Measurements from ENCODE around the gene ZZZ3. TPM values are rescaled to one million over a fixed set of nuclear protein-coding genes. Genes with fewer than 3 reads are reported as not detected.

Gene ZZZ3
- total and polyA plus RNA-seq, 2 experiments from 2014 or later, result 31.2 to 71.9 TPM

GRCh38 chr1:77642941-77643340 is 39.5 kb downstream of the ZZZ3 start:
- no peak overlapping the region for H2AFZ ChIP-seq
- 95% methylated on average over 3 of the region's 3 CpGs for WGBS (ENCODE audit: low lambda C conversion rate, missing lambda C conversion rate)
- H4K20me1 ChIP-seq (ENCODE audit: insufficient read depth, poor library complexity, severe bottlenecking), result peaks cover 20% of the 10 kb centered on the region
- no peaks in the 10 kb centered on the region for H3K4me1 ChIP-seq (ENCODE audit: insufficient read depth)
- H3K4me2 ChIP-seq, result no peak overlapping the region
- no peaks in the 10 kb centered on the region for H3K9me3 ChIP-seq (ENCODE audit: low read depth)
- H3K9me2 ChIP-seq (replicated peaks; ENCODE audit: insufficient read depth), result no peaks in the 10 kb centered on the region
- H3K27ac ChIP-seq, result no peak overlapping the region
- H3K27me3 ChIP-seq, result no peaks in the 10 kb centered on the region
- H3K79me2 ChIP-seq, result peaks cover 94% of the 10 kb centered on the region
- TF ChIP-seq EZH2phosphoT487 (IDR thresholded peaks at IDR 0.05; ENCODE audit: low read depth, severe bottlenecking, unreplicated experiment) (no peak), EZH2 (IDR thresholded peaks at IDR 0.05; ENCODE audit: borderline replicate concordance) (no peak), CTCF (IDR thresholded peaks at IDR 0.05; ENCODE audit: poor library complexity) (no peak)
- no peaks in the 10 kb centered on the region for H3K36me3 ChIP-seq (replicated peaks; ENCODE audit: insufficient read depth, low read depth)
- no peak for DNase-seq (ENCODE audit: low spot score)
- H3K4me3 ChIP-seq, result no peak overlapping the region

GRCh38 chr1:77642196-77642595 is 40.3 kb downstream of the ZZZ3 start:
- DNase-seq (ENCODE audit: low spot score), result no peak
- no peaks in the 10 kb centered on the region for H3K9me3 ChIP-seq (ENCODE audit: low read depth)
- no peaks in the 10 kb centered on the region for H3K4me1 ChIP-seq (ENCODE audit: insufficient read depth)
- no peaks in the 10 kb centered on the region for H3K36me3 ChIP-seq (replicated peaks; ENCODE audit: insufficient read depth, low read depth)
- peaks cover 20% of the 10 kb centered on the region for H4K20me1 ChIP-seq (ENCODE audit: insufficient read depth, poor library complexity, severe bottlenecking)
- no peaks in the 10 kb centered on the region for H3K9me2 ChIP-seq (replicated peaks; ENCODE audit: insufficient read depth)
- TF ChIP-seq CTCF (IDR thresholded peaks at IDR 0.05; ENCODE audit: poor library complexity) (no peak), EZH2 (IDR thresholded peaks at IDR 0.05; ENCODE audit: borderline replicate concordance) (no peak), EZH2phosphoT487 (IDR thresholded peaks at IDR 0.05; ENCODE audit: low read depth, severe bottlenecking, unreplicated experiment) (no peak)
- H3K79me2 ChIP-seq, result peaks cover 87% of the 10 kb centered on the region
- H3K27ac ChIP-seq, result no peak overlapping the region
- no peak overlapping the region for H3K4me3 ChIP-seq
- H3K27me3 ChIP-seq, result no peaks in the 10 kb centered on the region
- no peak overlapping the region for H3K4me2 ChIP-seq
- WGBS (ENCODE audit: low lambda C conversion rate, missing lambda C conversion rate), result 84% methylated on average over 5 of the region's 5 CpGs
- H2AFZ ChIP-seq, result no peak overlapping the region

- Histone ChIP-seq H3K36me3 (replicated peaks; ENCODE audit: insufficient read depth, low read depth) (no peaks in the 10 kb centered on the region), H3K4me3 (no peak overlapping the region), H3K9me3 (ENCODE audit: low read depth) (no peaks in the 10 kb centered on the region), H4K20me1 (ENCODE audit: insufficient read depth, poor library complexity, severe bottlenecking) (peaks cover 10% of the 10 kb centered on the region), H3K27me3 (no peaks in the 10 kb centered on the region), H3K79me2 (peaks cover 66% of the 10 kb centered on the region), H3K4me1 (ENCODE audit: insufficient read depth) (no peaks in the 10 kb centered on the region), H3K4me2 (no peak overlapping the region), H2AFZ (no peak overlapping the region), H3K9me2 (replicated peaks; ENCODE audit: insufficient read depth) (no peaks in the 10 kb centered on the region), H3K27ac (no peak overlapping the region)
- WGBS (ENCODE audit: low lambda C conversion rate, missing lambda C conversion rate), result 97% methylated on average over 4 of the region's 4 CpGs
- no peak for TF ChIP-seq CTCF (IDR thresholded peaks at IDR 0.05; ENCODE audit: poor library complexity)
- TF ChIP-seq EZH2phosphoT487 (IDR thresholded peaks at IDR 0.05; ENCODE audit: low read depth, severe bottlenecking, unreplicated experiment), result no peak
- DNase-seq (ENCODE audit: low spot score), result no peak
These were observed 42.8 kb downstream of the ZZZ3 start for GRCh38 chr1:77639557-77640069.

- no peaks in the 10 kb centered on the region for H3K9me2 ChIP-seq (replicated peaks; ENCODE audit: insufficient read depth)
- WGBS (ENCODE audit: low lambda C conversion rate, missing lambda C conversion rate), result 84% methylated on average over 3 of the region's 3 CpGs
- H3K27me3 ChIP-seq, result no peaks in the 10 kb centered on the region
- no peak overlapping the region for H2AFZ ChIP-seq
- H3K9me3 ChIP-seq (ENCODE audit: low read depth), result no peaks in the 10 kb centered on the region
- no peaks in the 10 kb centered on the region for H3K36me3 ChIP-seq (replicated peaks; ENCODE audit: insufficient read depth, low read depth)
- no peak for DNase-seq (ENCODE audit: low spot score)
- peaks cover 9% of the 10 kb centered on the region for H4K20me1 ChIP-seq (ENCODE audit: insufficient read depth, poor library complexity, severe bottlenecking)
- TF ChIP-seq EZH2phosphoT487 (IDR thresholded peaks at IDR 0.05; ENCODE audit: low read depth, severe bottlenecking, unreplicated experiment), result no peak
- TF ChIP-seq EZH2 (IDR thresholded peaks at IDR 0.05; ENCODE audit: borderline replicate concordance), result no peak
- TF ChIP-seq CTCF (IDR thresholded peaks at IDR 0.05; ENCODE audit: poor library complexity), result no peak
- H3K4me1 ChIP-seq (ENCODE audit: insufficient read depth), result no peaks in the 10 kb centered on the region
- H3K4me3 ChIP-seq, result no peak overlapping the region
- no peak overlapping the region for H3K27ac ChIP-seq
- no peak overlapping the region for H3K4me2 ChIP-seq
- H3K79me2 ChIP-seq, result peaks cover 60% of the 10 kb centered on the region
These were observed 43.4 kb downstream of the ZZZ3 start for GRCh38 chr1:77639056-77639455.

Data from hepatocyte (in vitro differentiated cells).